Stimulated activated naive CD4-positive, alpha-beta T cell (primary cell): Measurements from ENCODE around the gene LILRB4.
"Not testable (repeated sequence)": the region's sequence is repeated elsewhere in the genome, so short reads cannot be mapped to it uniquely, and the experiment has no call there.

Experiments
- DNase-seq, 6 experiments: peaks; one replicate each; lab custom pipeline; 2025; lab: John Stamatoyannopoulos, UW

Gene LILRB4

DNA sequence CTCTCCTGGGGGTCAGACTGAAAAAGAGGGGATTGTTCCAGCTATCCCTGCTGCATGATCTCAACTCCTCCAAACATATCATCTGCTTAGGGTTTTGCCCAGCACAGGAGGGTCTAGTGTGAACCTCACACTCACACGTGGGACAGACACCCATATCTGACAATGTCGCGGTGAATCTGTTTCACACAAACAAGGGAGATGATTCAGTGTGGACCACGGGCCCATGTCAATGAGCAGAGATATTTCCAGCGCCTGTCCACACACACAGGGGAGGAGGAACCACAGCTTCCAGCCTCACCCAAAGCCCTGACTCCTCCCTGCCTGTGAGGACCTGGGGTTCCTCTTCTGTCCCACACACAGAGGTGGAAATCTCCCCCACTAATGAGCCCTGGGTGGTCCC lies 31.9 kb downstream of the LILRB4 start:
- DNase-seq: no peak

DNA sequence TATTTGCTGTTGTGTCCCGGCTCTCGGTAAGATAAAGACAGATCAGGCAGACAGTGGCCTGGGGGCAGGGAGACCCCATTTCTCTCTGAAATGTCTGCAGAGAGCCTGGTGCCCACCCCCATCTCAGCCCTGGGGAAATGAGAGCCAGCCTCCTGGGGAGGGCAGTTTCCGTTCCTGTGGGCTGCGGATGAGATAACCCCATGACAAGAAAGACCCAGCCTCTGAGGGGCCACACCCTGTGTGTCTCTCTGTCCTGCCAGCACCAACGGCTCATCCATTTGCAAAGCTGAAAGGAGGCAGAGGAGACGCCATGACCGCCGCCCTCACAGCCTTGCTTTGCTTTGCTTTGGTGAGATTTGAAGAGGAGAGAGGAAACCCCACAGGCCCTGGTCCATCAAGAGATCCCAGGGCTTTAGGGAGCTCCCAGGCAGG lies 33.3 kb downstream of the LILRB4 start:
- DNase-seq: no peak

DNA sequence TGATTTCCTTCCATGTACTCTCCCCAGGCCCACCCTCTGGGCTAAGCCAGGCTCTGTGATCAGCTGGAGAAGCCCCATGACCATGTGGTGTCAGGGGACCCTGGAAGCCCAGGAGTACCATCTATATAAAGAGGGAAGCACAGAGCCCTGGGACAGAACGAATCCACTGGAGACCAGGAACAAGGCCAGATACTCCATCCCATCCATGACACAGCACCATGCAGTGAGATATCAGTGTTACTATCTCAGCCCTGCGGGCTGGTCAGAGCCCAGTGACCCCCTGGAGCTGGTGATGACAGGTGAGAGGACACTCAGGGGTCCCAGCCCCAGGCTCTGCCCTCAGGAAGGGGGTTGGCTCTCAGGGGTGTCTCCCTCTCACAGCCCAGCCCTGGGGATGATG lies 34.0 kb downstream of the LILRB4 start:
- DNase-seq: no peak

DNA sequence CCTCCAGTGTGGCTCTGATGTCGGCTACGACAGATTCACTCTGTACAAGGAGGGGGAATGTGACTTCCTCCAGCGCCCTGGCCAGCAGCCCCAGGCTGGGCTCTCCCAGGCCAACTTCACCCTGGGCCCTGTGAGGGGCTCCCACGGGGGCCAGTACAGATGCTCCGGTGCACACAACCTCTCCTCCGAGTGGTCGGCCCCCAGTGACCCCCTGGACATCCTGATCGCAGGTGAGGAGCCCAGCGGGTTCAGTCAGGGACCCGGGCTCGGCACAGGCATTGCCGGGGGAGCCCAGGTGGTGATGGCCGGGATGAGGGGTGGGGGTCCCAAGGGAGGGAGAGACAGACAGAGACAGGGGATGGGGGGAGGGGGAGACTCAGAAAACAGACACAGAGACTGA lies 34.9 kb downstream of the LILRB4 start:
- DNase-seq: not testable (repeated sequence)

DNA sequence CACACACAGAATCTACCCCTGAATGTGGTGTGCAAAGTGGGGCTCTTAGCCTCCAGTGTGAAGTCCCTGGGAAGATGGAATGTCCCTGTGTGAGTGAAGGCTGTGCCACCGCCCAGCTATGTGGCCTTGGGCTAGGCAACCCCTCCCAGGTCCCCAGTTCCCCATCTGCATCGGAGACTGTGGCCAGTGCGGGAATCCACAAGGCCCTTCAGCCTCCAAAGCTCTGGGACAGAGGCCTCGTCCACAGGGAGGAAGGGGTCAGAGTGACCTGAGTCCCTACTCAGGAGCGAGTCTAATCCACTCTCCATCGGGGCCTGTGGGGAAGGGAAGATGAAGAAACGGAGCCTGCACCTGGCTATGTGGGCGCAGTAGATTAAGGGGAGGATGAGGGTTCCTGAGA lies 42.1 kb downstream of the LILRB4 start:
- no peak for DNase-seq

DNA sequence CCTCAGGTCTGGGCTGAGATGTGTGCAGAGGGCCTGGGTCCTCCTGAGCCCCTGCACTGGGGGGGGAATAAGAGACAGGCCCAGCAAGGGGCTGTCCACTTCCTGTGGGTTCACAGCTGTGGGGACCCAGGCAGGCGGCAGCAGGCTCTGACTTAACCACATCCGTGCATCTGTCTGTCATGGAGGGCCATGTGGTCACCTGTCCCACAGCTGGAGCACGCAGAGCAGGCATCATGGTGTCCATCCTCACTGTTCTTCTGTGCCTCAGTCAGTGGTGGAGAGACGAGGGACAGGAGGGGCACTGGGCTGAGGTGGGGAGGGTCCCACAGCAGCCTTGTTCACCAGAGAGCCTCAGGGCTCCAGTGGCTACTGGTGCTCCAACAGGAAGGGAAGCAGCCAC lies 45.2 kb downstream of the LILRB4 start:
- no peak for DNase-seq

DNA sequence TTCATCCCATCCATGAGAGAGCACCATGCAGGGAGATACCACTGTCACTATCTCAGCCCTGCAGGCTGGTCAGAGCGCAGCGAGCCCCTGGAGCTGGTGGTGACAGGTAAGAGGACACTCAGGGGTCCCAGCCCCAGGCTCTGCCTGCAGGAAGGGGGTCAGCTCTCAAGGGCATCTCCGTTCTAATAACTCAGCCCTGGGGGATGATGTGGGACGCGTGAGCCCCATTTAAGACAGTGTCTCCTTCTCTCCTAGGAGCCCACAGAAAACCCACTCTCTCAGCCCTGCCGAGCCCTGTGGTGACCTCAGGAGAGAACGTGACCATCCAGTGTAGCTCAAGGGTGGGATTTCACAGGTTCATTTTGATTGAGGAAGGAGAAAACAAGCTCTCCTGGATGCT lies 46.0 kb downstream of the LILRB4 start:
- no peak for DNase-seq

DNA sequence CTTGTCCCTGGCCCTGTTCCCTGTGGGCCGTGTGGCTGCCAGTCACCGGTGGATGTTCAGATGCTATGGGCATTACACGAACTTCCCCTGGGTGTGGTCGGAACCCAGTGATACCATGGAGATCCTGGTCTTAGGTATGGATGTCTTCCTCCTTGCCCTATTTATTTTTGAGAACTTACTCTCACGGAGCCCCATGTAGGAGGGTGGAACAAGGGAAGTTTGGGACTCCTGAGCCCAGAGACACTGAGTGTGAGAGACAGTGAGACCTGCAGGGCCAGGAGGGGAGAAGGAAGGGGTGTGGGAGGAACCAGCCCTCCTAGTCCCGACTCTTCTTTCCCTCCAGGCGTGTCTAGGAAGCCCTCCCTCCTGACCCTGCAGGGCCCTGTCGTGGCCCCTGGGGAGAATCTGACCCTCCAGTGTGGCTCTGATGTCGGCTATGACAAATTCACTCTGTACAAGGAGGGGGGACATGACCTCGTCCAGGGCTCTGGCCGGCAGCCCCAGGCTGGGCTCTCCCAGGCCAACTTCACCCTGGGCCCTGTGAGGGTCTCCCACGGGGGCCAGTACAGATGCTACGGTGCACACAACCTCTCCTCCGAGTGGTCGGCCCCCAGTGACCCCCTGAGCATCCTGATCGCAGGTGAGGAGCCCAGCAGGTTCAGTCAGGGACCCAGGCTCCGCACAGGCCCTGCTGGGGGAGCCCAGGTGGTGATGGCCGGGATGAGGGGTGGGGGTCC lies 46.6 kb downstream of the LILRB4 start:
- no peak for DNase-seq

DNA sequence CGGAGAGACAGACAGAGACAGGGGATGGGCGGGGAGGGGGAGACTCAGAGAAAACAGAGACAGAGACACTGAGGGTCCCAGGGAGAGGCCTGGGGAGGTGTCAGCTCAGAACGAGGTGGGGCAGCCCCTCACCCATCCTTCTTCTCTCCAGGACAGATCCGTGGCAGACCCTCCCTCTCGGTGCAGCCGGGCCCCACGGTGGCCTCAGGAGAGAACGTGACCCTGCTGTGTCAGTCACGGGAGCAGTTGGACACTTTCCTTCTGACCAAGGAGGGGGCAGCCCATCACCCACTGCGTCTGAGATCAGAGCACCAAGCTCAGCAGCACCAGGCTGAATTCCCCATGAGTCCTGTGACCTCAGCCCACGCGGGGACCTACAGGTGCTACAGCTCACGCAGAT lies 47.2 kb downstream of the LILRB4 start:
- DNase-seq: not testable (repeated sequence)
